HL-60 (cell line): Measurements from ENCODE around the gene DIPK1A.

Experiments
- DNase-seq, 2 experiments: peaks; one replicate each; pipeline ENCODE4 v3.0.0-alpha.2; 2010 to 2020; ENCODE audit warnings: low read depth in 1 of 2, low spot score in 1 of 2
- H3K27ac ChIP-seq: fragments of 250-450 bp; sonication (Bioruptor Pico); replicated peaks from 2 replicates; pipeline ENCODE4 v1.5.1; 2020; ENCODE audit warnings: mild to moderate bottlenecking, moderate library complexity
- H3K27me3 ChIP-seq: fragments of 250-450 bp; sonication (Bioruptor Pico); 2 replicates; pipeline ENCODE4 v1.5.1; 2021; ENCODE audit warnings: mild to moderate bottlenecking, moderate library complexity; ENCODE audit not compliant: insufficient read depth, poor library complexity, severe bottlenecking
- H3K4me3 ChIP-seq: replicated peaks from 2 replicates; pipeline ENCODE4 v1.5.1; 2011; ENCODE audit warnings: mild to moderate bottlenecking, control low read depth, low read length; ENCODE audit not compliant: insufficient read depth
- CTCF ChIP-seq: IDR thresholded peaks from one replicate; pipeline ENCODE4 v1.5.1; 2011; ENCODE audit warnings: low read length, control low read depth, inconsistent platforms; ENCODE audit not compliant: insufficient read depth
- GABPA ChIP-seq: IDR thresholded peaks from 2 replicates; pipeline ENCODE4 v1.6.1; 2012; ENCODE audit warnings: low read depth
- POLR2AphosphoS5 ChIP-seq: IDR thresholded peaks from 2 replicates; pipeline ENCODE4 v1.6.1; 2012; ENCODE audit warnings: low read depth
- REST ChIP-seq: IDR thresholded peaks from 2 replicates; pipeline ENCODE4 v1.6.1; 2012; ENCODE audit warnings: low read depth; ENCODE audit not compliant: insufficient replicate concordance
- SPI1 ChIP-seq: IDR thresholded peaks from 2 replicates; pipeline ENCODE4 v1.6.1; 2012; ENCODE audit warnings: low read depth, mild to moderate bottlenecking, borderline replicate concordance

DIPK1A gene

GRCh38 chr1:92921031-92922023, 39.9 kb downstream of the DIPK1A start:
- DNase-seq = no peak
- no peaks in the 10 kb centered on the region for H3K27me3 ChIP-seq
- TF ChIP-seq SPI1 (no peak), CTCF (no peak), GABPA (no peak), REST (no peak), POLR2AphosphoS5 (no peak)
- H3K27ac ChIP-seq = no peak overlapping the region
- H3K4me3 ChIP-seq = no peak overlapping the region

- TF ChIP-seq GABPA (no peak), POLR2AphosphoS5 (no peak), REST (no peak), SPI1 (no peak), CTCF (no peak)
- Histone ChIP-seq H3K27me3 (no peaks in the 10 kb centered on the region), H3K4me3 (no peak overlapping the region), H3K27ac (no peak overlapping the region)
- no peak for DNase-seq
Observed at GRCh38 chr1:92916899-92917298, 44.4 kb downstream of the DIPK1A start.

- TF ChIP-seq CTCF (no peak), SPI1 (no peak), GABPA (no peak), POLR2AphosphoS5 (no peak), REST (no peak)
- DNase-seq = no peak
- Histone ChIP-seq H3K4me3 (no peak overlapping the region), H3K27ac (no peak overlapping the region), H3K27me3 (no peaks in the 10 kb centered on the region)
Observed at GRCh38 chr1:92915547-92915946, 45.7 kb downstream of the DIPK1A start.
